ENCODE results near the gene S100A13. TPM values are rescaled to one million over a fixed set of nuclear protein-coding genes. Genes with fewer than 3 reads are reported as not detected.

Gene S100A13
- total and polyA plus RNA-seq, 9 of the 15 experiments (the other 6 are each of a cell fraction or from before 2014, with no cell fraction given) = 41.9 to 129 (median 58.0) TPM

- TF ChIP-seq MGA (IDR thresholded peaks at IDR 0.05) (peak; percentile 35; the same call in 1 of the 2 replicates), SPI1 (IDR thresholded peaks at IDR 0.05; ENCODE audit: borderline replicate concordance, low read depth, low read length) (peak; percentile 15; the same call in 1 of the 2 replicates), HNRNPLL (IDR thresholded peaks at IDR 0.05; ENCODE audit: low read depth, low read length, poor library complexity, severe bottlenecking) (peak; percentile 96), RB1 (IDR thresholded peaks at IDR 0.05; ENCODE audit: low read depth) (peak; percentile 30; the same call in 1 of the 2 replicates), FOSL1 (tag; conservative IDR thresholded peaks at IDR 0.05) (peak; percentile 52; the same call in 1 of the 2 replicates), CBFA2T2 (conservative IDR thresholded peaks at IDR 0.05) (no peak), ZNF24 (IDR thresholded peaks at IDR 0.05) (peak; percentile 89), TAF9B (IDR thresholded peaks at IDR 0.05; ENCODE audit: partially characterized antibody) (peak; percentile 89), PHTF2 (CRISPR knock-in tag; IDR thresholded peaks at IDR 0.05) (0 out of 2 replicates have a peak, but pooled peaks have one; percentile 42), VEZF1 (CRISPR knock-in tag; IDR thresholded peaks at IDR 0.05) (peak; percentile 52), ZBTB12 (CRISPR knock-in tag; IDR thresholded peaks at IDR 0.05) (peak; percentile 61), POLR2H (tag; IDR thresholded peaks at IDR 0.05; ENCODE audit: low read depth) (peak; percentile 100), KLF13 (tag; IDR thresholded peaks at IDR 0.05; ENCODE audit: borderline replicate concordance, low read depth) (peak; percentile 75; the same call in 1 of the 2 replicates)
Observed at GRCh38 chr1:153670859-153671627, 43.7 kb upstream of the S100A13 start, which contains the start of gene ILF2 (continued).

Measured in K562 (cell line).